NCI-H2171 treated with DMSO at 0.1 percent for 48 hours (cell line): Measurements from ENCODE around the gene DNAL4.

Source experiments
- DNase-seq: peaks from one replicate; lab custom pipeline; 2025; lab: John Stamatoyannopoulos, UW

Gene DNAL4

GRCh38 chr22:38786631-38787030 is 7.3 kb downstream of the DNAL4 start:
- DNase-seq: no peak

DNA sequence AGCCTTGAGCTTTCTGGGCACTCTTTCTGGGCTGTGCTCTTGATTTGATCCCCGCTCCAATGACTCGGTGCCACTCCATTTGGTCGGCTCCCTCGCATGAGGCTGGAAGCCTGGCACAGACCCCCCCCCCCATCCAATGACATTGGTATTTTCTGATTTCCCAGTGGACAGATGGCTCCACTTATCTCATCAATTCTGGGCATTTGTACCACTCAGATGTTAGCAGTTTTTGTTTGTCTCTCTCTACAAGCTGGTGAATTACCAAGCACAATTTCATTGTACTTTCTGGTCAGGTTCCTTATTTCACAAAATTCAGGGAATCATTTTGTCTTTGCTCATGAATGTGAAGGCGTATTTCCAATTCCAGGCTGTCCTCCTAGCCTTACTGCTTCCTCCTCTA is 9.1 kb downstream of the DNAL4 start:
- no peak for DNase-seq

- DNase-seq: no peak
Observed at GRCh38 chr22:38784035-38784434, 9.9 kb downstream of the DNAL4 start.

- no peak for DNase-seq
Observed at GRCh38 chr22:38783095-38783615, 10.8 kb downstream of the DNAL4 start.

DNA sequence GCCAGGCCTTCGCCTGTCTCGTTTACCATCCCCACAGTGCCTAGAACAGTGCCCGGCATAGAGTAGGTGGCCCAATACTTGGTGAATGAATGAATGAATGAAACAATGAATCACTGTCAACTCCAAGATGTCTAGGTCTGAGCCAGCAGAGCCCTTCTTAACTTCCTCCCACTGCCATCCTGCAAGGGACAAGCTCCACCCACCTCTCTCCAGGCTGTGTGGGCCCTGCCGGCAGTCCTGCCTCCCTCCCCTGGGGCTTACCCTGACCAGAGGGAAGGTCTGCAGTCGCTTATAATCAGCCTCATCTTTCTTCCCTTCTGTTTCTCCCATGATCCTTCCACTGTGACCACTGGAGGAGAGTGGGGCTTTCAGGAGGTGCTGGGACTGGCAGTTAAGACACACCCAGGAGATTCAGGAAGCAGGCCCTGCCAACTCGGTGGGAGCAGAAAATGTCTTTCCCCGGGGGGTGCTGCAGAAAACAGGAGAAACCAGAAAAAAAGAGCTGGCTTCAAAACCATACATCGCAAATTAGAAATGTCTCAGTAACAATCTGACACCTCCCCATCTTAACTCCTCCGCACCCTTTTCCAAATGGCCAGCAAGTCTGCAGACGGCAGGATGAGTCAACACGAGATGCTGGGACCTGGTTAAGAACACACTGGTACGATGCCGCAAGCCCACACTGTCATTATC is 11.4 kb downstream of the DNAL4 start:
- no peak for DNase-seq

- DNase-seq: no peak
Observed at GRCh38 chr22:38781033-38781432, 12.9 kb downstream of the DNAL4 start.

DNA sequence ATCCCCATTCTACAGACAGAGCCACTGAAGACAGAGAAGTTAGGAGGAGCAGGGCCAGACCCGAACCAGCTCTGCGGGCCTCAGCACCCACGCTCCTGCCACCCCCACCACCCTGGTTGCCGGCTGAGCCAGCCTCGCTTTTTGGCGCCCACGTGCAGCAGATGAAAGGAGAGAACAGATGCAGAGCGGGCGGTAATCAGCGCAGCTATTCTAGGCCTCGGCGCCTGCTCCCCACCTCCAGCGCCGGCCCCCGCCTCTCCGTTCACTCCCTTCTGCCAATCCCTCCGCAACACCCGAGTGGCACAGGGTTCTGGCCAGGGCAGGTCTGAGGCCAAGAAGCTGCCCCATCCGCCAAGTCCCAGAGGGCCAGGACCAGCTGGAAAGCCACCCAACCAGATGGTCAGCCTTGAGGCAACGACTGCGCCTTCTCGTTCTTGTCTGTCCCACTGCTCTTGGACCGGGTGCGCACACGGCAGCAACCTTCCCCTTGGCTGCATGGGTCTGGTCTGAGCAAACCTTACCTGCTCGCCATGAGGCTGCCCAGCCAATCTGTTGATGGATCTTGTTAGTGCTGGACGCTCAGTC is 16.8 kb downstream of the DNAL4 start:
- no peak for DNase-seq

DNA sequence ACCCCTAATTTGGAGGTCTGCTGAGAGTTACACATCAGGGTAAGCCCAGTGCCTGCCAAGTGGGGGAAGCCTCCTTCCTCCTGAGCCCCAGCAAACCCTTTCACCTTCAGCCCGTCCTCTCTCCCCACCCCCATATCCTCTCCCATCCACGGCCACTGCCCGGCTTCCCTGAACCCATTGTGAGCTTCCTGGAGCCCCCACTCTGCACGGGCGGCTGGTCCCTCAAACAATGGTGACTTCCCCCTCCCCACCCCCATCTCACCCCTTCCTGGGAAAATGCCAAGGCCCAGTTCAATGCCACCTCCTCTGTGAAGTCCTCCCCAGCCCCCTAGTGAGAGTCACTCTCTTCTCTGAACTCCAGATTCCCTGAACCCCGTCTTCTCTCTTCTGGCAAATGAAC is 17.9 kb downstream of the DNAL4 start:
- no peak for DNase-seq

GRCh38 chr22:38775656-38776055 is 18.3 kb downstream of the DNAL4 start:
- DNase-seq: no peak

- DNase-seq: peak; percentile 64
Observed at GRCh38 chr22:38774496-38775166, 19.3 kb downstream of the DNAL4 start.

DNA sequence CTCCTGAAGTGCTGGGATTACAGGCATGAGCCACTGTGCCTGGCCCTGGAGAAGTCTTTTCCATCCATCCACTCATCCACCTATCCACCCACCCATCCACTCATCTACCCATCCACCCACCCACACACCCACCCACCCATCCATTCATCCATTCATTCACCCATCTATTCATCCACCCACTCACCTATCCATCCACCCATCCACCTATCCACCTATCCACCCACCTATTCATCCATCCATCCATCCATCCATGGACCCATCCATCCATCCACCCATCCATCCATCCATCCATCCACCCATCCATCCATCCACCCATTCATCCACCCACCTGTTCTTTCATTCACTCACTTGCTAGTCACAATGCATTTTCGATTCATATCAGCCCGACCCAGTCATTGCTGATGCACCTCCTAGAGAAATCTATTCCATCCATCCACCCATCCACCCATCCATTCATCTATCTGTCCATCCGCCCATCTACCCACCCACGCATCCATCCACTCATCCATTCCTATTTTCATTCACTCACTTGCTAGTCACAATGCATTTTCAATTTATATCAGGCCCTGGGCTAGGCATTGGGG is 20.5 kb downstream of the DNAL4 start:
- DNase-seq: no peak

DNA sequence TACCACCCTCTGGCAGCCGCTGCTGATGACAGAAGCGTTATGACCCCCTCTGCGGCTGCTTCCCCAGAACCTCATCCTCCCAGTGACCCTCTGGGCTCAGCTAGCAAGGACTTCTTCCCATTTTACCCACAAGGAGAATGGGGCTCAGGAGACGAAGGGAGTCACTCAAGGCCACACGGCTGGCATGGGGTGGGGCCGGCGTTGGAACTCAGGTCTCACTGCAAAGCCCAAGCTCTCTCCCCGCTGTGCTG is 21.4 kb downstream of the DNAL4 start:
- DNase-seq: no peak

GRCh38 chr22:38770257-38770949 is 23.5 kb downstream of the DNAL4 start:
- no peak for DNase-seq

DNA sequence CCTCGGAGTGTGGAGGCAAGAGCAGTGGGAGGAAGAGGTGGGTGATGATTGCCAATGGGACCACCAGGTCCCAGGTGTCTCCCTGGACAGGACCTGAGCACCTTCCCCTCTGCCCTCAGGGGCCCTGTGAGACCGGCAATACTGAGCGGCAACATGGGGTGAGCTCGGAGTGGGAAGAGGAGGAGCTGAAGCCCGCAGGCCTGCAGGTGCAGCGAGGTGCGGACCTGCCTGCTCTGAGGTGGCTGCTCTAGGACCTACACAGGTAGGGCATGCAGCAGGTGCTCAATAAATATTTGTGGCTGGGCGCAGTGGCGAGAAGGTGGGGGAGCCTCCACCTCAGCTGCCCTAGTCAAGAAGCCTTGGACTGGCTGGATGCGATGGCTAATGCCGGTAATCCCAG is 25.9 kb downstream of the DNAL4 start:
- no peak for DNase-seq

GRCh38 chr22:38767313-38767712 is 26.6 kb downstream of the DNAL4 start:
- DNase-seq: no peak

DNA sequence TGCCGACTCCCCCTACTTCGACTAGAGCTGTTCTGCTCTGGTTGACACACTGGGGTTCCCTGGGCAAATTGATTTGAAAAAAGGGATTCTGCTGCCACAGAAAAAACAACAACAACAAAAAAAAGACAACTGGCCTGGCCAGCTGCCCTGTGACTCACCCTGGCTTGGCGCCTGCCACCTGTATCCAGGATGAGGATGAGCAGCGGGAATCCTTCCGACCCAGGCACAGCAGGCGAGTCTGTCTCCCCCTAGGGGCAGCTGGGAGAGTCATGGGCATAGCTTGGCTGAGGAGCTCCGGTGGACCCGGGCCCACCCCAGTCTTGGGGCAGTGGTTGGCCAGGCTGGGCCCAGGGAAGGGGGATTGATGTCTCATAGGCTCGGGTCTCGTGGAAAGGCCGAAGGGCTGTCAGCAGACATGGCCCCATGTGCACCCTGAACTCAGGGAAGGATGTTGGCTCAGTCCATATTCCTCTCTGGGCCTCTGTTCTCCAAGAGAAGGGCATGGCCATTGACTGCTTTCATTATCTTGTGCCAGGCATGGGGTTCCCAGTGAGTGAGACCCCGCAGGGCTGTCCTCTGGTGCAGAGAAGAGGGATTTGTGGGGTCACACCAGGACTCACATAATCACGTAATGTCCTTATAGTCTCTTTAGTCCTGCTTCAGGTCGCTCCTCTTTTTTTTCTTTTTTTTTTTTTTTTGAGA is 27.7 kb downstream of the DNAL4 start:
- DNase-seq: peak; percentile 71

GRCh38 chr22:38762551-38762983 is 31.4 kb downstream of the DNAL4 start:
- DNase-seq: peak; percentile 88

DNA sequence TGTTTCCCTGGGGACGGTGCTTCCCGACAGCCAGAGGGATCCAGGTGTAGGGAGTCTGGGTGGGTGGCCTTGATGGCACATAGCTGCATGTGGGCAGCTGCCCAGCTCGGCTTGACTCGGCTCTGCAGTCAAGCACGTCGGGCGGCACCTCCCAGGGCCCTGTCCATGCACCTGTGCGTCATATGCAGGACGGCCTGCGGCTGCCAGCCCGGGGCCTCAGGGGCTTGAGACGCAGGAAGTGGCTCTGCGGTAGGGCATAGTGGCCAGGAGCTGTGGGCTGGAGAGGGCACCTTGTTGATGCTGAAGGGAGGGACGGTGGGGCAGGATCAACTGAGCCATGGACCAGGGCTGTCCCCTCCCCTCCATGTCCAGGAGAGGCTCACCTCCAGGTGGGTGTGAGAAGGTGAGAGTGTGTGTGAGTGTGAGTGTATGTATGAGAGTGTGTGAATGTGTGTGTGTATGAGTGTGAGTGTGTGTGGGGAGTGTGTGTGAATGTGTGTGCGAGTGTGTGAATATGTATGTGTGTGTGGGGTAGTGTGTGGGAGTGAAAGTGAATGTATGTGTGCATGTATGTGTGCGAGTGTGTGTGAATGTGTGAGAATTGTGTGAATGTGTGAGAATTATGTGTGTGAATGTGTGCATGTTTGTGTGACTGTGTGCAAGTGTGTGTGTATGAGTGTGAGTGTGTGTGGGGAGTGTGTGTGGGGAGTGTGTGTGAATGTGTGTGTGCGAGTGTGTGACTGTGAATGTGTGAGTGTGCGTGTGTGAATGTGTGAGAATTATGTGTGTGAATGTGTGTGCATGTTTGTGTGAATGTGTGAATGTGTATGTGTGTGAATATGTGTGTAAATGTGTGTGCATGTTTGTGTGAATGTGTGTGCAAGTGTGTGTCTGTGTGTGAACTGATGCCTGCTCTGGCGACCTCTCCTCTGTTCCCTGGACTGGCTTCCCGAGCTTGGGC is 32.5 kb downstream of the DNAL4 start:
- DNase-seq: no peak

GRCh38 chr22:38760477-38761201 is 33.3 kb downstream of the DNAL4 start:
- peak; percentile 93 for DNase-seq

DNA sequence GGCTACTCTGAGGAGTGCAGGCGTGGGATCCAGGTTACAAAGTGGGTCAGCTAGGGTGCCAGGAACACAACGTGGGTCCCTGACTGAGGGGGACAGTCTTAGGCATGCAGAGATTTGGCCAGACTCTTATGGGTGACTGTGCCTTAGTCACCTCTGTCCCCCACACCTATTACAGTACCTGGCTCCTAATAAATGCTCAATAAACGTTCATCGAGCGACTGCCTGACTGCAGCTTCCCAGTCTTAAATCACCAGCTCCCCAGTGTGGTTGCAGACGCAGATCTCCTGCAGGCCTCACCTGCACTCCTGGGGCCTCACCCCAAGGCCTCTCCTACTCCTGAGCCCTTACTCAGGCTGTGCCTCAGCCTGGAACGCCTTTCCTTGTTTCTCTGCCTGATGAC is 34.9 kb downstream of the DNAL4 start:
- DNase-seq: no peak
